SH-SY5Y (cell line): ENCODE data around the gene PPP1R18.

Experiments used
- GATA2 ChIP-seq: IDR thresholded peaks from 2 replicates; pipeline ENCODE4 v1.6.1; 2011; ENCODE audit warnings: mild to moderate bottlenecking, low read depth, low read length
- GATA3 ChIP-seq: IDR thresholded peaks from 2 replicates; pipeline ENCODE4 v1.6.1; 2011; ENCODE audit warnings: low read depth, mild to moderate bottlenecking, low read length, moderate library complexity

- TF ChIP-seq GATA2 (no peak), GATA3 (no peak)
These were observed 15.5 kb downstream of the PPP1R18 start for GRCh38 chr6:30670760-30671527.
